C4-2B (cell line): Measurements from ENCODE around the gene CYP39A1.

ENCODE experiments used
- H3K27ac ChIP-seq: fragments of 450-650 bp; 2 replicates; pipeline ENCODE4 v1.5.1; 2017
- ZFX ChIP-seq: fragments of 450-650 bp; IDR thresholded peaks from 2 replicates; pipeline ENCODE4 v1.6.1; 2017
- TF ChIP-seq, protein P1 (sequence below): fragments of 450-650 bp; conservative IDR thresholded peaks from 2 replicates; pipeline ENCODE4 v1.5.1; 2017; ENCODE audit warnings: mild to moderate bottlenecking

CYP39A1 gene

DNA sequence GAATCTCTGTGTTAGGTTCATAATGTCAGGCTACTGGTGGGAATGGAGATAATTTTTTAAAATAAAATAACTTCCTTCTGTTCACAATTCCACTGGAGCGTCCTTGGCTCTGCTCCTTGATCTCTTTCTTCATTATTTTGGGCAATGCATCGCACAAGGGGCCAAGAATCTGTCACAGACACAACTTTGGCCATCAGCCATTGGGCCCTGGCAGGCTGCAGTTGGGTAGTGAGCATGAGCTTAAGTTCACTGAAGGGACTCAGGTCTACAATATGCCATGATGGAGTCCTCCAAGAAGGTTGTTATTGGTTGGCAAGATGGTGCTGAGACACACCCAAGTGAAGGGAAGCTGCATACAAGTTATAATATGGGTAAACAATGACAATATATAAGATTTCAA is 40.0 kb downstream of the CYP39A1 start:
- TF ChIP-seq, protein P1, sequence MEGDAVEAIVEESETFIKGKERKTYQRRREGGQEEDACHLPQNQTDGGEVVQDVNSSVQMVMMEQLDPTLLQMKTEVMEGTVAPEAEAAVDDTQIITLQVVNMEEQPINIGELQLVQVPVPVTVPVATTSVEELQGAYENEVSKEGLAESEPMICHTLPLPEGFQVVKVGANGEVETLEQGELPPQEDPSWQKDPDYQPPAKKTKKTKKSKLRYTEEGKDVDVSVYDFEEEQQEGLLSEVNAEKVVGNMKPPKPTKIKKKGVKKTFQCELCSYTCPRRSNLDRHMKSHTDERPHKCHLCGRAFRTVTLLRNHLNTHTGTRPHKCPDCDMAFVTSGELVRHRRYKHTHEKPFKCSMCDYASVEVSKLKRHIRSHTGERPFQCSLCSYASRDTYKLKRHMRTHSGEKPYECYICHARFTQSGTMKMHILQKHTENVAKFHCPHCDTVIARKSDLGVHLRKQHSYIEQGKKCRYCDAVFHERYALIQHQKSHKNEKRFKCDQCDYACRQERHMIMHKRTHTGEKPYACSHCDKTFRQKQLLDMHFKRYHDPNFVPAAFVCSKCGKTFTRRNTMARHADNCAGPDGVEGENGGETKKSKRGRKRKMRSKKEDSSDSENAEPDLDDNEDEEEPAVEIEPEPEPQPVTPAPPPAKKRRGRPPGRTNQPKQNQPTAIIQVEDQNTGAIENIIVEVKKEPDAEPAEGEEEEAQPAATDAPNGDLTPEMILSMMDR: no peak
- TF ChIP-seq ZFX: no peak
- no peak overlapping the region for H3K27ac ChIP-seq

DNA sequence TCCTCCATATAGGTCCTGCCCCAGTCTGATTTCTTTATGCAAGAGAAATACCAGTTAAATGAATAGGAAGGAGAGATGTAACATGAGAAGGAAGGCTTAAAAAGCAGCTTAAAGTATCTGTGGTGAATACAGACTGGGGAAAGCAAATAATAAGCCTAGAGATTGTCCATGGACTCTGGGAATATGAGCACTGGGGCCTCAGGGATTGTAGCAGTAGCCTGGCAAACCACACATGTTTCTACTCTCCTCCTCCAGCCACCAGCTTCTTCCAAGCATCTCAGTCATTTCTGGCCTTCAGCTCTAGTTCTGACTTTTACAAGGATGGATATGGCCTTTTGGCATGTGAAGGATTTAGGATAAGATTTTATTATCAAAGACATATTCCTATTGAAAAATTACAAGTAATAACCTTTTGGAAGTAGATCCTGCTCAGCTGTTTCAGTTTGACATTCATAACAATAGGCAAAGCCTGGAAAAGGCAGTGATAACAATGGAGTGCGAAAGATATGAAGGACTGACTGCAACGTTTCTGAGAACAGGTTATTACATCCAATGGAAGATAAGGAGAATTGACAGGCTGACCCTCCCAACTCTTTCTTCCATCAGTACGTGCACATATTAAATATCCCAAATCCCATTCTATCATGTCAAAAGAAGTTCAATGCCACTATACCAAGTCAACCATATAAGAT is 41.6 kb downstream of the CYP39A1 start:
- no peak for TF ChIP-seq ZFX
- TF ChIP-seq, protein P1: no peak
- no peak overlapping the region for H3K27ac ChIP-seq

DNA sequence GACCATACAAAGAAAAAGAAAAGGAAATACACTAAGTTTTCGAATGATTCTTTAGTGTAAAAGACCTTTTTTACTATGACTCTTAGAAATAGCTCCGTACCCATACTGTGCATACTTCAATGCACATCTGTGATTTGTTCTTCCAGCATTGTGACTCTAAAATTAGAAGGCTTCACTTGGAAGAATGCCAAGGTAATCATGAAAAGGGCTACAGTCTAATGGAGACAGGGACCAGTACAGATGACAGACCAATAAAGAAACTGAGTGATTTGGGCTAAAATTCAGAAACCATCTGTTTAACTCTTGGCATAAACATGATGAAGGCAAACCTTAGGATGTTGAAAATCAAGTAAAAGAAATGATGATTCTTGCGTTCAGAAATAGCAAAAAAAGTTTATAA is 46.3 kb downstream of the CYP39A1 start:
- TF ChIP-seq ZFX: no peak
- TF ChIP-seq, protein P1: no peak
- no peak overlapping the region for H3K27ac ChIP-seq

DNA sequence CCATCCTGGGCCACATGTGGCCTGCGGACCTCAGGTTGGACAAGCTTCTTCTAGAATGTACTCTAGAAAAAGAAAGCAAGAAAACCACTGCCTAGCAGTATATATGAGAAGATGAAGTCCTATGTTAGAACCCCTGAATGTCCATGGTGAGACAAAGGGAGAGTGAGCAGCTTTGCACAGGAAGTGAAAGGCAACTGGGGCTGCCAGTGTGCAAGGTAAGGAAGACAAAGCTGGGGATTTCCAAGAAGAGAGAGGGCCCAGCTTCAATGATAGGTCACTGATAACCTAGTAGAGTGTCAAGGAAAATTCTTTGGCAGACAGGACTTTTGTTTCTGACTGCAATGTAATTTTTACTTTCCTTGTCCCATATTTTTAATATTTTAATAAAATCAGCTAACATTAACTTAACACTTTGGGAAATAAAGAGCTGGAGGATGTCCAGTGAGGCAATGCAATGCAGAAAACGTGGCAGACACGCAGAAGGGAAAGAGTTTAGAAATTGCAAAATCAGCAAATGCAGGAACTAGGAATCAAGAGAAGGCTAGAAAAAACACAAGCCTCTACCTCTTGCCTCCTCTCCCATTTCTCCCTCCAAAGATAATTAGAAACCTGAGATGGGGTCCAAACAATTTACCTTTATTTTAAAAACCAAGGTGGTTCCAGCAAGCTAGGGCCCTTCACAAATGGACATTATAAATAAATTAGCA is 47.4 kb downstream of the CYP39A1 start:
- H3K27ac ChIP-seq: no peak overlapping the region
- no peak for TF ChIP-seq ZFX
- TF ChIP-seq, protein P1: no peak

DNA sequence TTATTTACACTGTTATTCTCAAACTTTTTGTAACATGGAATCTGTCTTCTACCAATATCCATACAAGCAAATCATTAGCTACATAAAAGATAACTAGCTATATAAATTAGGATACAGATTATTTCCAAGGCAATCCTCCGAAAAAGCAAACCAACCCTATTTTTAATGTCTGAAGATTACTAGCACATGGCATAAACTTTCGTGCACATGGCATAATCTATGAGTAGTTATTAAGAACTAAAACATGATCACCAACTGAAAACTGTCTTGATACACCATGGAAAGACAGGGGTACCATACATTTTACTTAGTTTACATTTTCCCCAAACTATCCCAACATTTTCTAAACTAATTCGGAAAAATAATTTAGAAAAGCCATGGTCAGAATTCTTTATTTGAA is 54.4 kb downstream of the CYP39A1 start:
- no peak for TF ChIP-seq ZFX
- no peak overlapping the region for H3K27ac ChIP-seq

DNA sequence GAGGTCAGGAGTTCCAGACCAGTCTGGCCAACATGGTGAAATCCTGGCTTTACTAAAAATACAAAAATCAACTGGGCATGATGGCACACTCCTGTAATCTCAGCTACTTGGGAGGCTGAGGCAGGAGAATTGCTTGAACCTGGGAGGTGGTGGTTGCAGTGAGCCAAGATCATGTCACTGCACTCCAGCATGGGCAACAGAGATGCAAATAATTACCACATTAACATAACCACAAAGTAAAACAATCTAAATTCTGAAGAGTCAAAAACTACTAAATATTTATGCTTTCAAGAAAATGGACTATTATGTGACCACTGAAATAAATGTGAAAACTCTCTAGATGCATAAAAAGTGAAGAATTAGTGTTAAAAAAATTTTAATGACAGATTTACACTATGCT is 59.9 kb downstream of the CYP39A1 start:
- H3K27ac ChIP-seq: no peak overlapping the region
- TF ChIP-seq, protein P1: no peak
- no peak for TF ChIP-seq ZFX

DNA sequence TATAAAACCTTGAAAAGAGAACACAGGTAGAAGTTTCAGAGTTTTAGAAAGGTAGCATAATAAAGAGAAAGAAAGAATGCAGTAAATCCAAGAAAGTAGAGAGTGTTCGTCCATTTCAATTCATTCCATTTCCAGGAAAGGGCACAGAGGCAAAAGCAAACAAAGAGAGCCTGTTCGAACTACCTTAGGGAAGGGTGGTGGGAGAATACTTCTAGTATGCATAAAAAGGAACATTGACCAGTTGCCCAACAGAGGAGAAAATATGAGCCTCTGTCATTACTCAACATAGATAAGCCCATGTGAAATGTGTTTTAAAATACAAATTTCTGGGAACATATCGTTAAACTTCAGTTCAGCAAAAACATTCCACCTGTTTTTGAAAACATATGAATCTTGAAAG is 60.6 kb downstream of the CYP39A1 start:
- H3K27ac ChIP-seq: no peak overlapping the region
- TF ChIP-seq ZFX: no peak
- TF ChIP-seq, protein P1: no peak

DNA sequence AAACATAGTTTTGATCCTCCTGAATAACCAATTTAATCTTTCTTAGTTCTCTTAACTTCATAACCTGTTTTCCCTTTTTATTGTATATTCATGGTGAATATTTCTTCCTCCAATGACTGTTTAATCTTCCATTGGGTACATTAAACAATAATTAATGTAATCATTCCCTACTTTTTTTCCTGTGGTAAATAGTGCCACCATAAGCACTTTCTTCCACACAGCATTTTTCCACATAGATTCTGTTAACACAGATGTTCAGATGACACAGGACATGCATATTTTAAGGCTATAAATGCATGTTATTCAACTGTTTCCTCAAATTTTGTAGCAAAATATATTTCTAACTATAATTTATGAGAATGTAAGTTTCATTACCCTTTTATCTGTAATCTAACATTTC is 61.9 kb downstream of the CYP39A1 start:
- no peak overlapping the region for H3K27ac ChIP-seq
- TF ChIP-seq, protein P1: no peak
- TF ChIP-seq ZFX: no peak
